Cerebellar cortex (tissue), 1 donor: Measurements from ENCODE around the gene CRYL1.

Experiments used
- DNase-seq: peaks from one replicate; pipeline ENCODE4 v3.0.0-alpha.2; 2015; ENCODE audit warnings: low spot score

Gene CRYL1

GRCh38 chr13:20526664-20527063, 1.0 kb upstream of the CRYL1 start:
- peak; percentile 12 for DNase-seq

DNA sequence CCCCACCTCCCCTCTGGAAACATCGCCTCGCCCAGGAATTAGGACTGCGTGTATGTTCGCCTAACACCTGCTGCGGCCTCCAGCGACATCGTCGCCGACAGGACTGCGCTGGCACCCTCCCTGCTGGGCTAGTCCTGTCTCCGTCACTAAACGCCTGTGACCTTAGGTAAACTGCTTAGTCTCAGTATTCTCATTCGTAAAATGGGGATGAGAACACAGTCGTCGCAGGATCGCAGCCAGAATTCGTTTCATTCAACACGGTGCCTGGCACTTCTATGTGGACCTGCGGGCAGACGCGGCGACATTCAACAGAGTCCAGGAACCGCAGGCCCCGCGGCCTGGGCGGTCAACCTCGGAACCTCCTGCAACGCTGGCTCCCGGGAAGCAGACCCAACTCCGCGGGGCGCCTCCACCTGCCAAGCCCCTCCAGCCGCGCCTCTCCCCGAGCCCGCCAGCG, 485 bp downstream of the CRYL1 start:
- peak; percentile 44 for DNase-seq

DNA sequence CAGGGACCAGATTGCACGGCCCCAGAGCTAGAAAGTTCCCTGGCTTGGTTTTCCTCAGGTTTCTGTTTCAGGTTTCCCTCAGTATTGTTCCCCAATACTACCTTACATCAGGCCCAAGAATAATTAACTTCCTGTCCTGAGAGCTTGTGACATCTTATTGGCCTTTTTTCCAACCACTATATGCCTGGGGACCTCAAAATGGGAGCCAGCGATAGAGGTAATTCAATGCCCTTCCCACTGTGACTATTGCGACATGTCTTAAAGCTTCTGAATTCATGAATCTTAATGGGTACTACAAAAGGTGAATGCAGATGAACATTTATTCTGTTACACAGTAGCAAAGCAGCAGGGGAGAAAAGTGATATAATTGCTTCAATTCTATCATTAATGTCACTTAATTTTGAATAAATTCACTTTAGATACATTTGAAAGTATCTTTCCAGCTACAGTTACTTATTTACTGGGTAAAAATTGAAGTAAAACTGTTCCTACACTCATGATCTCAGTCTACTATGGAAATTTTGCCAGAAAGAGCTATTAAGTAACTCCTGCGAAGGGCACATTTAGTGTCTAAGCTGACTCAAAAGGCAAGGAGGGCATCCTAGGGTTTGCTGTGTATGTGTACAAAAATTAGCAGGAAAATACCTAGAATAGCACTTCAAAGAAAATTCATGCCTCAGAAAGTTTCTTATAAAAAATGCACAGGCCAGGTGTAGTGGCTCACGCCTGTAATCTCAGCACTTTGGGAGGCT, 4.1 kb downstream of the CRYL1 start:
- DNase-seq, result no peak

- DNase-seq, result no peak
These were observed 5.8 kb downstream of the CRYL1 start for GRCh38 chr13:20519875-20520274.

DNA sequence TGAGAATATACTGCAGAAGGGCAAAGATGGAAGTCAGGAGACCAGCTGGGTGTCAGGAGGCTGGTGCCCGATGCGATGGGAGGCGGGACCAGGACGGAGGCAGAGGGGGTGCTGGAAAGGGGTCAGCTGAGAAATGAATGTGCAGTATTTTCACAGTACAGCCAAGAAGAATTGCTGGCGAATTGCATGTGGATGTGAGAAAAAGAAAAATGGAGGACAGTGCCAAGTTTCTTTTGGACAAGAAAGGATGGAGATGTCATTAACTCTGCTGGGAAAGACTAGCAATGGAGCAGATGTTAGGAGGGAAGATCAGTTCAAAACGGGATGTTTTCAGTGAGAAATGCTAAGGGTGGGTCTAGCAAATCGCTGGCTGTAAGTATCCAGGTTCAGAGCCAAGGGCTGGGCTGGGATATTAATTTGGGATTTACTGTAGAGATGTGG, 7.0 kb downstream of the CRYL1 start:
- DNase-seq, result no peak

- no peak for DNase-seq
These were observed 10.8 kb downstream of the CRYL1 start for GRCh38 chr13:20514866-20515265.

DNA sequence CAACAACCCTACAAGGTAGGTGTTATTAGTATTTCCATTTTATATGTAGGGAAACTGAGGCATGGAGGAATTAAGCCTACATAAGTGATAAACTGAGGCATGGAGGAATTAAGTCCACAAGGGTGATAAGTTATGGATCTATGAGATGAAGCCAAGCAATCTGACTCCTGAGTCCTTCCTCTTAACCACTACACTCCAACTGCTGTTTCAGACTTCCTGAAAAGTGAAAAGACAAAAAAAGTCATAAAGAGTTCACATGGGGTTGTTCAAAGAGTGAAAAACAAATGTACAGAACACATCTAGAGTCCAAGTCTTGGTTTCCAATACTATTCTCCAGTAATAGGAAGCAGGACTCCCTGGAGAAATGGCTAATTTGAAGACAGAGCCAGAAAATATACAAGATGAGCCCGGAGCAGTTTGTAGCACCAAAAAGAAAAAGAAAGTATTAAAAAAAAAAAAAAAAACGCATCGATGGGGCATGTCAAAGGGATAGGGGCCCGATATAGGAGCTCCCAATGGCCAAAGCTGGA, 12.1 kb downstream of the CRYL1 start:
- no peak for DNase-seq

DNA sequence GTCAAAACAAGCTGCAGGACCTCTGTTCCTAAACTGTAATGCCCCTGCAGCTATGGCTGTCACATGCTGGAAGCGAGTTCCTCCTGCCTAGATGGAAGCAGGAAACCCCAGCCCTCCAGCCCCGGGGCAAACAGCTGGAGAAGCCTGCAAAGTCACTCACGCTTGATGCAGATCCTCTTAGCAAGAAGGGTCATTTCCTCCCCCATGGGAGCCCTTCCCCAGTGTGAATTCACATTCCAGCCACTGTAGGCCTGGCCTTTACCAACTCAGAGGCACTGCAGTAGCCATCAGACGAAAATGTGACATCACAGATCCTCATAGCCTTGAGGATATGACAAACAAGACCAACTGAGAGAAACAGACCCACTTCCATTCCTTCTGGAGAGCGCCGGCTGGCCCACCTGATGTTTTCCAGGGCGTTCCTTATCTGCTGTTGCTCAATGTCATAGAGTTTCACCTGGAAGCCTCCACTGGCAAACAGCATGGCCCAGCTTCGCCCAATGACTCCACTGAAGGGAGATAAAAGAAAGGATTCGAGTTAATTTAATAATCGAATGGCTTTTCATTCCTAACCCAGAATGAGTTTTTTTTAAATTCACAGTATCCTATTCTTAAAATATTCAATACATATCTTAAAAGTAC, 13.5 kb downstream of the CRYL1 start:
- DNase-seq, result no peak

GRCh38 chr13:20506696-20507095, 19.0 kb downstream of the CRYL1 start:
- DNase-seq, result no peak

- DNase-seq, result no peak
These were observed 20.0 kb downstream of the CRYL1 start for GRCh38 chr13:20505405-20506366.

- DNase-seq, result no peak
These were observed 22.3 kb downstream of the CRYL1 start for GRCh38 chr13:20503088-20504083.

GRCh38 chr13:20501592-20501991, 24.1 kb downstream of the CRYL1 start:
- no peak for DNase-seq

DNA sequence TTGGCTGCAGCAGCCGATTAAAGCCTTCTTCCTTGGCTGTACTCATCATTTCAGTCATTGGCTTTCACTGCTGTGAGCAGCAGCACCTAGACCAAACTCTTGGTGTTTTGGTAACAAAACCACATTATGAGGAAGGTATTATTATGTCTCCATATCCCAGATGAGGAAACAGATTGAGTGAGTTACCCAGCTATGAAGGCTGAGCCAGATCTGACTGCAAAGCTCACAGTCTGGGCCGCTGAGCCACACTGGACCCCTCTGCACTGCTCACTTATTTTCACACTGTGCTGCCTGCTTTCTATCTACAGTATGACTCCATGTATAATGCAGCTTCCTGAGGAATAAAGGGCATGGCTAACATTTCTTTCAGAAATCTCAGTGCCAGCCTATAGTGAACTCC, 24.5 kb downstream of the CRYL1 start:
- no peak for DNase-seq

DNA sequence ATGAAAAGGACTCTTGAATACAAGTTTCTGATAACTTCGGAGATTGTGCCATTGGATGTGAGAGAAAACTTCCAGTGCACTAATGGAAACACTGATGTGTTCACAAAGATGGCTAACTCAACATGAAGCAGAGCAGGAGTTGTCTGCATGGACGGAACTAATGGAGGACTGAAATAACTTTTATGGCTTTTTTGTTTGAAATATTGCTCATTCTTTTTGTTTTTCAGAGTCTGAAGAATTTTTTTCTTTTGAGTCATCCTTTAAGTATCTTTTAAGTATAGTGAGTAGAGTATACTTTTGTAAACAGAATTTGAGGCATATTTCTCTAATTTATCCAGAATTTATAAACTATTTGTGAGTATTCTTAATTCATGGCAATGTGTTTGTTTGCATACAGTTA, 25.7 kb downstream of the CRYL1 start:
- DNase-seq, result no peak

- DNase-seq, result no peak
These were observed 27.0 kb downstream of the CRYL1 start for GRCh38 chr13:20498659-20499058.

- no peak for DNase-seq
These were observed 27.5 kb downstream of the CRYL1 start for GRCh38 chr13:20498129-20498528.

GRCh38 chr13:20497006-20497775, 28.5 kb downstream of the CRYL1 start:
- DNase-seq, result no peak

GRCh38 chr13:20495087-20496023, 30.3 kb downstream of the CRYL1 start:
- peak; percentile 76 for DNase-seq

GRCh38 chr13:20494656-20495055, 31.0 kb downstream of the CRYL1 start:
- no peak for DNase-seq
